Stimulated activated CD8-positive, alpha-beta memory T cell treated with anti-CD3 and anti-CD28 coated beads, Interleukin-4, amount 100 ng/mL, for 4 hours (primary cell): ENCODE data around the gene CALML3.

Experiments
- DNase-seq, 2 donors: peaks; one replicate each; pipeline ENCODE4 v3.0.0-alpha.2; 2020; ENCODE audit warnings: low read depth in 2 of 2, low spot score in 1 of 2

The CALML3 gene

GRCh38 chr10:5565671-5566581, 41.2 kb downstream of the CALML3 start:
- DNase-seq: no peak

GRCh38 chr10:5566614-5567013, 41.9 kb downstream of the CALML3 start:
- no peak for DNase-seq

- DNase-seq: no peak
Measured at GRCh38 chr10:5567477-5567876, 42.7 kb downstream of the CALML3 start.

- DNase-seq: no peak
Measured at GRCh38 chr10:5568984-5569383, 44.2 kb downstream of the CALML3 start.

GRCh38 chr10:5569568-5569967, 44.8 kb downstream of the CALML3 start:
- DNase-seq: no peak

GRCh38 chr10:5570007-5570655, 45.4 kb downstream of the CALML3 start:
- DNase-seq: no peak

- DNase-seq: no peak
Measured at GRCh38 chr10:5570979-5571810, 46.4 kb downstream of the CALML3 start.

GRCh38 chr10:5571826-5572225, 47.1 kb downstream of the CALML3 start:
- DNase-seq: no peak

GRCh38 chr10:5573319-5573950, 48.7 kb downstream of the CALML3 start:
- no peak for DNase-seq

- DNase-seq: no peak
Measured at GRCh38 chr10:5573968-5574641, 49.3 kb downstream of the CALML3 start.

- no peak for DNase-seq
Measured at GRCh38 chr10:5574642-5575131, 49.9 kb downstream of the CALML3 start.

- no peak for DNase-seq
Measured at GRCh38 chr10:5575144-5575481, 50.4 kb downstream of the CALML3 start.

- DNase-seq: no peak
Measured at GRCh38 chr10:5575482-5576153, 50.9 kb downstream of the CALML3 start.

- DNase-seq: no peak
Measured at GRCh38 chr10:5576154-5576748, 51.5 kb downstream of the CALML3 start.
